ENCODE data around the gene LIMA1.
"Not testable (repeated sequence)": the region's sequence is repeated elsewhere in the genome, so short reads cannot be mapped to it uniquely, and the experiment has no call there.

Gene LIMA1

DNA sequence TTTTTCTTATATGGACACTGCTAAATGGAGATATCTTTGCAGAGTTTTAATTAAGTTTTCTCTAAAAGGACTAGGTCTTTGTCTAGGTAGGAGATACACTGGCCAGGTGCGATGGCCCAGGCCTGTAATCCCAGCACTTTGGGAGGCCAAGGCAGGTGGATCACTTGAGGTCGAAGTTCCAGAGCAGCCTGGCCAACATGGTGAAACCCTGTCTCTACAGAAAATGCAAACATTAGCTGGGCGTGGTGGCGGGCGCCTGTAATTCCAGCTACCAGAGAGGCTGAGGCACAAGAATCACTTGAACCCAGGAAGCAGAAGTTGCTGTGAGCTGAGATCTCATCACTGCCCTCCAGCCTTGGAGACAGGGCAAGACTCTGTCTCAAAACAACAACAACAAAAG lies 99.1 kb downstream of the LIMA1 start:
- no peak for DNase-seq

- DNase-seq: no peak
Measured at GRCh38 chr12:50182461-50182860, 100.9 kb downstream of the LIMA1 start.

GRCh38 chr12:50181691-50182090 lies 101.6 kb downstream of the LIMA1 start:
- DNase-seq: no peak

- no peak for DNase-seq
Measured at GRCh38 chr12:50175716-50176026, 107.6 kb downstream of the LIMA1 start.

GRCh38 chr12:50174971-50175715 lies 108.2 kb downstream of the LIMA1 start:
- no peak for DNase-seq

DNA sequence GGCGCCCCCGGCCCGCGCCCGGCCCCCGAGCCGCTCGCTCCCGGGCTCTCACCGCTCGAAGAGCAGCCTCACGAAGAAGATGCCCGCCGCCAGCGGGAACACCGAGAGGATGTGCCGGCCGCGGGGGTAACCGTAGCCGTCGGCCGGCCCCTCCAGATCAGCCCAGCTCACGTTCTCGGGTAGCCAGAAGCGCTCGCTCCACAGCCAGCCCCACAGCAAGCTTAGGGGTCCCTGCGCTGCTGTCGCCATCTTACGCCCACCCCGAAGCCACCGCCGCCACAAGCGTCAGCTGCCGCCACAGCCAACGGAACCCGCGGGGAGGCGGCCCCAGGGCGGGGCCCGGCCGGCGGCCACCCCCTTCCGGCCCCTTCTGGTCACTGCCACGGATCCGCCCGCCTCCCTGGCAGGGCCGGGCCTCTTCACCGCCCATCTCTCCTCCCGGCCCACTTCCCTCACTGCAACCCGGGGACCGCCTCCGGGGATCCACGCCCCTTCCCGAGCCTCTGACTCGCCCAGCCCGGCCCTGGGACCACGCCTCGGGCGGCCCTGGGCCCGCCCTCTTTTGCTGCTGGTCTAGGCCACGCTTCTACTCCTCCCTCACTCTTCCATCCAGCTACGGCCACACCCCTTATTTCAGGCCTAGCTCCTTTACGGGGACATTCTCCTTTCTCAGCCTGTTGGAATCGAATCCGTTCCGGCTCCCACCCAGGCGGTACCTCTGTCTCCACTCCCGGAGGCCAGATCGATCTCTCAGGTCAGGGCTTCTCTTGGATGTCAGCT lies 116.1 kb downstream of the LIMA1 start, which contains the start of gene CERS5:
CERS5 (minus strand) TSS at position 321 of the 780 bp plus-strand sequence; CDS start at position 249, 72 bp downstream.
- DNase-seq: peak; percentile 95 to 97

GRCh38 chr12:50166799-50167048 lies 116.6 kb downstream of the LIMA1 start:
- DNase-seq: peak; percentile 56 to 64

- no peak for DNase-seq
Measured at GRCh38 chr12:50164963-50165362, 118.4 kb downstream of the LIMA1 start.

- DNase-seq: no peak
Measured at GRCh38 chr12:50162230-50162629, 121.1 kb downstream of the LIMA1 start.

DNA sequence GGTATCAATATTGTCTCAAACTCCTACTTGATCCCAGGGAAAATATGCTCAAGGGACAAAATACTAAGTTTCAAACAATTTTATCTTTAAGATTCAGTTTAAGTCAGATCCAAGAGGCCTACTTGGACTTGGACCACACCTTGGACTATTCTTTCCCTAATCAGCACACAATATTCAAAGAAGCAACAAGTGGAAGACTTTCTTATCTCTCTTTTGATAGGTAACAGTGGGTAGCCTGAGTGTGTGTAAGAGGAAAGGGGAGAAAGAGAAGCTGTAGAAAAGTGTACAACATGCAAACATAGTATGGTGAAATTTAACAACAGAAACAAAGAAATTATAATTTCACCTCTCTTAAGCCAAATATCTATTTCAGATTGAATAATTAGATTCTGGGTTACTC lies 122.7 kb downstream of the LIMA1 start:
- DNase-seq: no peak

GRCh38 chr12:50157259-50157658 lies 126.1 kb downstream of the LIMA1 start:
- DNase-seq: no peak

DNA sequence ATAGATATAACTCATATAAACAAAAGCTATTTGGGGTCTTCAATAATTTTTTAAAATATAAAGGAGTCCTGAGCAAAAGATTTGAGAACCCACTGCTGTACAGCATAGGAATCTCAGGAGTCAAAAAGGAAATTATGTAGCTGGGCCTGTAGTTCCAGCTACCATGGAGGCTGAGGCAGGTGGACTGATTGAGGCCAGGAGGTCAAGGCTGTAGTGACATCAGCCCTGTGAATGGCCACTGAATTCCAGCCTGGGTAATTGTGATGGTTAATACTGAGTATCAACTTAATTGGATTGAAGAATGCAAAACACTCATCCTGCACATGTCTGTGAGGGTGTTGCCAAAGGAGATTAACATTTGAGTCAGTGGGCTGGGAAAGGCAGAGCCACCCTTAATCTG lies 126.7 kb downstream of the LIMA1 start:
- no peak for DNase-seq

DNA sequence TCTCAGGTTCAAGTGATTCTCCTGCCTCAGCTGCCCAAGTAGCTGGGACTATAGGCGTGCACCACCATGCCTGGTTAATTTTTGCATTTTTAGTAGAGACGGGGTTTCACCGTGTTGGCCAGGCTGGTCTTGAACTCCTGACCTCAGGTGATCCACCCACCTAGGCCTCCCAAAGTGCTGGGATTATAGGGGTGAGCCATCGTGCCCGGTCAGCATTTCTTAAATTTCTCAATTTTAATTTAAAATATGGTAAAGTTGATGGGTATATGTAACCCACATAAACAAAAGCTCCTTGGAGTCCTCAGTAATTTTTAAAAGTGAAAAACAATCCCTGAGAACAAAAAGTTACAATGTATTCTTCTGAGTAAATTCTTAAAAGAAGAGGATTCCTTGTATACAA lies 128.4 kb downstream of the LIMA1 start:
- not testable (repeated sequence) for DNase-seq

DNA sequence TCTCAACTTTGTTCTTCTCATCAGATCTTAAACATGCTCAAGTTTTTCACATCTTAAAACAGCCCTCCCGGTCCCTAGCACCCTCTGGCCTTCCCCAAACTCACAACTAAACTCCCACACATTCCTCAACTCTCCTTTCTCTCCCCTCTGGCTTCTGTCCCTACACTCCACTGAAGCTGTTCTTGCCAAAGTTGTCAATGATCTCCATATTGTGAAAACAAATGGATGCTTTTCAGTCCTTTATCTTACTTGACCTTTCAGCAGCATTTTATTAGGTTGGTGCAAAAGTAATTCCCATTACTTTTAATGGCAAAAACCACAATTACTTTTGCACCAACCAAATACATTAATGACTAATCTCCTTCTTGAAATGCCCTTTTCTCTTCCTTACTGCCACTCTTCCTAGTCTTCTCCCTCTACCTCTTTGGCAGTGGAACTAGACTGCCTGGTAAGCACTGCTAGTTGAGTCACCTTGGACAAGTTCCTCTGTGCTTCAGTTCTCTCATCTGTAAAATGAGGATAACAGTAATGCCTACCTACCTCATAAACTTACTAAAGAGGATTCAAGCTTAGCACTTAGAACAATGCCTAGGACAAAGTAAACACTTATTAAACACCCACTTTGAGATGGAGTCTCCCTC lies 132.2 kb downstream of the LIMA1 start:
- DNase-seq: no peak

DNA sequence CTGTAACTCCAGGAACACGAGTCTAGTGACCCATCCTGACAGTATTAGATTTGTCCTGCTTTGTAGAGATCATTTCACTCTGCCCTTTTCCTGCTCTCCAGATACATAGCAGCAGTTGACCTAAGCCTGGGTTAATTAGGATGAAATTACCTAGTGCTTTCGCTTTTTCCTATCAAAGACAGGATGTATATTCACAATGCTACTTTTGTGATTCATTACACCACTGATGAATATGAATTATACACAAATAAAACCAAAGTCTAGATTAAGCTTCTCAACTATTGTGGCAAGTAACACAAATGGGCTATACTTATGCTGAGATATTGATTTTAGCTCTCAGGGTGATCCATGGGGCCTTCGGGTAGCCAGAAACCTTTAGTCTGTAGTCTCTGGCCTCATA lies 134.0 kb downstream of the LIMA1 start:
- DNase-seq: no peak

DNA sequence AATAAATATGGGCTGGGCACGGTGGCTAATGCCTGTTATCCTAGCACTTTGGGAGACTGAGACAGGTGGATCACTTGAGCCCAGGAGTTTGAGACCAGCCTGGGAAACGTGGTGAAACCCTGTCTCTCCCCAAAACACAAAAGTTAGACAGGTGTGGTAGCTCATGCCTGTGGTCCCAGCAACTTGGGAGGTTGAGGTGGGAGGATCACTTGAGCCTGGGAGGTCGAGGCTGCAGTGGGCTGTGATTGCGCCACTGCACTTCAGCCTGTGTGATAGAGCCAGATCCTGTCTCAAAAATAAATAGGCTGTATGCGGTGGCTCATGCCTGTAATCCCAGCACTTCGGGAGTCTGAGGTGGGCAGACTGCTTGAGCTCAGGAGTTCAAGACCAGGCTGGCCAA lies 135.3 kb downstream of the LIMA1 start:
- not testable (repeated sequence) for DNase-seq

GRCh38 chr12:50147281-50147680 lies 136.0 kb downstream of the LIMA1 start:
- no peak for DNase-seq

DNA sequence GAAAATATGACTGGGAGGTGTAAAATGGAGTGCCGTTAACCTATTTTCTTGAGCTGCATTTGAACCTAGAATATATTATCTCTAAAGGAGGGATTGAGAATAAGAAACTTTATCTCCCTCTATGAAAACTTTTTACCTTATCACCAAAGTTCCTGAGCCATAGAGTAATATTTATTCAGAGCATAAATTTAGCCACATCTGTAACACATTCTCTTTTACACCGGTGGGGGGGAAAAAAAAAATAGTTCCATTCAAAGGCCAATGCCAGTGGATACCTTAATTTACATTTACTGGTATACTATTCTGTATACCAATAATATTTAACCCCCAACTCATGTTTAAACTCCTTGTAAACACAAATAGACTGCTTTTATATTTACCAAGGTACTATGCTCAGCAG lies 137.9 kb downstream of the LIMA1 start:
- no peak for DNase-seq

GRCh38 chr12:50142993-50143392 lies 140.3 kb downstream of the LIMA1 start:
- no peak for DNase-seq

GRCh38 chr12:50132505-50133135 lies 150.7 kb downstream of the LIMA1 start:
- DNase-seq: no peak

DNA sequence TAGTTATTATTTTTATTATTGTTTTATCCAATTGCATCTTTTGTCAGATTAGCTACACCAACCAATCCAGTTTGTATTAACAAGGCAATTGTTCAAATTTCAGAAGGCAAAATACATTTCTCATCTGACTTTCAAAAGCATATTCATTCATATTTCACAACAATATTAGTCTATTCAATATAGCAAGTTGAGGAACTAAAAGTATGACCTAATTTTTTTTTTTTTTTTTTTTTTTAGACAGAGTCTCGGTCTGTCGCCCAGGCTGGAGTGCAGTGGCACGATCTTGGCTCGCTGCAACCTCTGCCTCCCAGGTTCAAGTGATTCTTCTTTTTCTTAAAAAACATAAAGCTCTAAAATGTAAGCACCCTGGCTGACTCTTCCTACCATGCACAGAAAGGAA lies 154.0 kb downstream of the LIMA1 start:
- DNase-seq: no peak

GRCh38 chr12:50127546-50127945 lies 155.8 kb downstream of the LIMA1 start:
- DNase-seq: no peak

Data from stimulated activated CD4-positive, alpha-beta T cell treated with anti-CD3 and anti-CD28 coated beads, Interleukin-2, amount 100 ng/mL, for 48 hours (primary cell).